GM21825 (cell line): ENCODE data around the gene NR1H3.
"Not testable (repeated sequence)": the region's sequence is repeated elsewhere in the genome, so short reads cannot be mapped to it uniquely, and the experiment has no call there.

Experiments
- ATAC-seq: cut with Tn5 transposase; IDR thresholded peaks from one replicate; pipeline ENCODE4 v1.9.1; 2021; ENCODE audit warnings: mild to moderate bottlenecking, moderate library complexity; ENCODE audit not compliant: unreplicated experiment

NR1H3 gene

GRCh38 chr11:47302853-47303252, 45.1 kb downstream of the NR1H3 start:
- no peak for ATAC-seq

GRCh38 chr11:47305734-47306483, 48.1 kb downstream of the NR1H3 start:
- no peak for ATAC-seq

GRCh38 chr11:47306484-47306844, 48.7 kb downstream of the NR1H3 start:
- ATAC-seq = no peak

- no peak for ATAC-seq
Observed at GRCh38 chr11:47308050-47308823, 50.4 kb downstream of the NR1H3 start.

GRCh38 chr11:47314992-47315391, 57.2 kb downstream of the NR1H3 start:
- ATAC-seq = no peak

GRCh38 chr11:47316501-47316900, 58.7 kb downstream of the NR1H3 start:
- not testable (repeated sequence) for ATAC-seq

- no peak for ATAC-seq
Observed at GRCh38 chr11:47317064-47317828, 59.5 kb downstream of the NR1H3 start.

- ATAC-seq = no peak
Observed at GRCh38 chr11:47318166-47318565, 60.4 kb downstream of the NR1H3 start.
